Liver (tissue), 3 donors: ENCODE measurements around the gene C11orf97.

Source experiments
- CTCF ChIP-seq: fragments of 150-350 bp; IDR thresholded peaks from 2 replicates; pipeline ENCODE4 v1.5.1; 2017; ENCODE audit warnings: improper control_type of control experiment, low read depth, low read length; ENCODE audit not compliant: missing input control
- EGR1 ChIP-seq, 2 donors: IDR thresholded peaks; 2 replicates each; pipeline ENCODE4 v1.6.1; 2016 to 2018; ENCODE audit warnings: antibody characterized with exemption in 2 of 2, low read depth in 2 of 2
- GABPA ChIP-seq, 2 donors: IDR thresholded peaks in 1 of 2; conservative IDR thresholded peaks in 1 of 2; 2 replicates each; pipeline ENCODE4 v1.6.1; 2016; ENCODE audit warnings: antibody characterized with exemption in 2 of 2, mild to moderate bottlenecking in 1 of 2, moderate library complexity in 1 of 2
- RAD21 ChIP-seq, 2 donors: IDR thresholded peaks; 2 replicates each; pipeline ENCODE4 v1.6.1; 2016; ENCODE audit warnings: antibody characterized with exemption in 2 of 2, mild to moderate bottlenecking in 2 of 2
- SP1 ChIP-seq: IDR thresholded peaks from 2 replicates; pipeline ENCODE4 v1.6.1; 2018; ENCODE audit warnings: antibody characterized with exemption, mild to moderate bottlenecking
- TF ChIP-seq, protein P1 (sequence below): IDR thresholded peaks from 2 replicates; pipeline ENCODE4 v1.6.1; 2016; ENCODE audit warnings: antibody characterized with exemption, mild to moderate bottlenecking
- TF ChIP-seq, protein P2 (sequence below): IDR thresholded peaks from 2 replicates; pipeline ENCODE4 v1.6.1; 2016; ENCODE audit warnings: antibody characterized with exemption
- donor health status: healthy.
- donor health status: healthy.

GRCh38 chr11:94546886-94547285 is 34.6 kb downstream of the C11orf97 start:
- TF ChIP-seq CTCF (no peak), GABPA (IDR thresholded peaks at IDR 0.05 in 1 of 2, conservative IDR thresholded peaks at IDR 0.05 in 1 of 2) (no peak), RAD21 (IDR thresholded peaks at IDR 0.05) (no peak), EGR1 (IDR thresholded peaks at IDR 0.05; ENCODE audit: low read depth in 2 of 2) (no peak), SP1 (no peak)
- TF ChIP-seq, protein P1, sequence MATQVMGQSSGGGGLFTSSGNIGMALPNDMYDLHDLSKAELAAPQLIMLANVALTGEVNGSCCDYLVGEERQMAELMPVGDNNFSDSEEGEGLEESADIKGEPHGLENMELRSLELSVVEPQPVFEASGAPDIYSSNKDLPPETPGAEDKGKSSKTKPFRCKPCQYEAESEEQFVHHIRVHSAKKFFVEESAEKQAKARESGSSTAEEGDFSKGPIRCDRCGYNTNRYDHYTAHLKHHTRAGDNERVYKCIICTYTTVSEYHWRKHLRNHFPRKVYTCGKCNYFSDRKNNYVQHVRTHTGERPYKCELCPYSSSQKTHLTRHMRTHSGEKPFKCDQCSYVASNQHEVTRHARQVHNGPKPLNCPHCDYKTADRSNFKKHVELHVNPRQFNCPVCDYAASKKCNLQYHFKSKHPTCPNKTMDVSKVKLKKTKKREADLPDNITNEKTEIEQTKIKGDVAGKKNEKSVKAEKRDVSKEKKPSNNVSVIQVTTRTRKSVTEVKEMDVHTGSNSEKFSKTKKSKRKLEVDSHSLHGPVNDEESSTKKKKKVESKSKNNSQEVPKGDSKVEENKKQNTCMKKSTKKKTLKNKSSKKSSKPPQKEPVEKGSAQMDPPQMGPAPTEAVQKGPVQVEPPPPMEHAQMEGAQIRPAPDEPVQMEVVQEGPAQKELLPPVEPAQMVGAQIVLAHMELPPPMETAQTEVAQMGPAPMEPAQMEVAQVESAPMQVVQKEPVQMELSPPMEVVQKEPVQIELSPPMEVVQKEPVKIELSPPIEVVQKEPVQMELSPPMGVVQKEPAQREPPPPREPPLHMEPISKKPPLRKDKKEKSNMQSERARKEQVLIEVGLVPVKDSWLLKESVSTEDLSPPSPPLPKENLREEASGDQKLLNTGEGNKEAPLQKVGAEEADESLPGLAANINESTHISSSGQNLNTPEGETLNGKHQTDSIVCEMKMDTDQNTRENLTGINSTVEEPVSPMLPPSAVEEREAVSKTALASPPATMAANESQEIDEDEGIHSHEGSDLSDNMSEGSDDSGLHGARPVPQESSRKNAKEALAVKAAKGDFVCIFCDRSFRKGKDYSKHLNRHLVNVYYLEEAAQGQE, result no peak
- TF ChIP-seq, protein P2, sequence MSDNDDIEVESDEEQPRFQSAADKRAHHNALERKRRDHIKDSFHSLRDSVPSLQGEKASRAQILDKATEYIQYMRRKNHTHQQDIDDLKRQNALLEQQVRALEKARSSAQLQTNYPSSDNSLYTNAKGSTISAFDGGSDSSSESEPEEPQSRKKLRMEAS, result no peak
